ENCODE results near the gene ZNF536.
"Not testable (repeated sequence)": the region's sequence is repeated elsewhere in the genome, so short reads cannot be mapped to it uniquely, and the experiment has no call there.

DNA sequence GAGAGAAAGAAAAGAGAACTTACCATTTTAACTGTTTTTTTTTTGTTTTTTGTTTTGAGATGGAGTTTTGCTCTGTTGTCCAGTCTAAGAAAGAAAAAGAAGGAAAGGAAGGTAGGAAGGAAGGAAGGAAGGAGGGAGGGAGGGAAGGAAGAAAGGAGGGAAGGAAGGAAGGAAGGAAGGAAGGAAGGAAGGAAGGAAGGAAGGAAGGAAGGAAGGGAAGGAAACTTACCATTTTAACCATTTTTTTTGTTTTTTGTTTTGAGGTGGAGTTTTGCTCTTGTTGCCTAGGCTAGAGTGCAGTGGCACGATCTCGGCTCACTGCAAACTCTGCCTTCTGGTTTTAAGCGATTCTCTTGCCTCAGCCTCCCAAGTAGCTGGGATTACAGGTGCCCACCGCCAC, 94.4 kb downstream of the ZNF536 start:
- TF ChIP-seq, protein P1, sequence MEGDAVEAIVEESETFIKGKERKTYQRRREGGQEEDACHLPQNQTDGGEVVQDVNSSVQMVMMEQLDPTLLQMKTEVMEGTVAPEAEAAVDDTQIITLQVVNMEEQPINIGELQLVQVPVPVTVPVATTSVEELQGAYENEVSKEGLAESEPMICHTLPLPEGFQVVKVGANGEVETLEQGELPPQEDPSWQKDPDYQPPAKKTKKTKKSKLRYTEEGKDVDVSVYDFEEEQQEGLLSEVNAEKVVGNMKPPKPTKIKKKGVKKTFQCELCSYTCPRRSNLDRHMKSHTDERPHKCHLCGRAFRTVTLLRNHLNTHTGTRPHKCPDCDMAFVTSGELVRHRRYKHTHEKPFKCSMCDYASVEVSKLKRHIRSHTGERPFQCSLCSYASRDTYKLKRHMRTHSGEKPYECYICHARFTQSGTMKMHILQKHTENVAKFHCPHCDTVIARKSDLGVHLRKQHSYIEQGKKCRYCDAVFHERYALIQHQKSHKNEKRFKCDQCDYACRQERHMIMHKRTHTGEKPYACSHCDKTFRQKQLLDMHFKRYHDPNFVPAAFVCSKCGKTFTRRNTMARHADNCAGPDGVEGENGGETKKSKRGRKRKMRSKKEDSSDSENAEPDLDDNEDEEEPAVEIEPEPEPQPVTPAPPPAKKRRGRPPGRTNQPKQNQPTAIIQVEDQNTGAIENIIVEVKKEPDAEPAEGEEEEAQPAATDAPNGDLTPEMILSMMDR (IDR thresholded peaks at IDR 0.05; ENCODE audit: low read depth, low read length) = not testable (repeated sequence)
- TF ChIP-seq EZH2phosphoT487 (IDR thresholded peaks at IDR 0.05; ENCODE audit: low read depth) = not testable (repeated sequence)

Data from OCI-LY3 (cell line).